B cell (primary cell): ENCODE data around the gene PIK3C2G. TPM values are rescaled to one million over a fixed set of nuclear protein-coding genes. Genes with fewer than 3 reads are reported as not detected.

Source experiments
- ATAC-seq: fragments of 200-7000 bp; cut with Tn5 transposase; one replicate; pipeline ENCODE4 v1.10.0; 2021; ENCODE audit warnings: low read depth, mild to moderate bottlenecking, moderate number of reproducible peaks, moderate library complexity
- CTCF ChIA-PET: fragments of 350-600 bp; sonication (Branson Sonifier 250); formaldehyde crosslinking; loops from one replicate; lab custom pipeline; 2021; ENCODE audit warnings: antibody characterized with exemption, inconsistent platforms; lab: Charles Lee
- POLR2A ChIA-PET: fragments of 350-600 bp; sonication (Branson Sonifier 250); formaldehyde crosslinking; loops from one replicate; lab custom pipeline; 2021; ENCODE audit warnings: antibody characterized with exemption; lab: Charles Lee
- DNase-seq: peaks from one replicate; pipeline ENCODE4 v3.0.0; 2013
- H2AFZ ChIP-seq: 2 replicates; pipeline ENCODE4 v1.6.1; 2012; ENCODE audit warnings: mild to moderate bottlenecking, low read depth, low read length; ENCODE audit not compliant: insufficient read depth, poor library complexity, severe bottlenecking
- H3K27ac ChIP-seq, 2 donors: 1 replicate in 1 of 2; 2 replicates in 1 of 2; pipeline ENCODE4 v1.5.1; 2012 to 2013; ENCODE audit warnings: low read length in 2 of 2, mild to moderate bottlenecking in 2 of 2, moderate library complexity in 1 of 2
- H3K27me3 ChIP-seq, 4 experiments: fragments of 200-600 bp in 1 of 4; sonication (generic) in 1 of 4; replicated peaks in 1 of 4; 1 replicate in 2 of 4; 2 replicates in 2 of 4; pipeline versions ENCODE4 v1.6.1 to v1.7.0; 2013 to 2016; ENCODE audit warnings: low read length in 3 of 4, mild to moderate bottlenecking in 2 of 4, mixed read lengths in 1 of 4, moderate library complexity in 1 of 4; ENCODE audit not compliant: insufficient read depth in 4 of 4, control insufficient read depth in 3 of 4; ENCODE audit errors: control extremely low read depth in 1 of 4
- H3K36me3 ChIP-seq, 2 experiments: replicated peaks in 1 of 2; 1 replicate in 1 of 2; 2 replicates in 1 of 2; pipeline versions ENCODE4 v1.6.1 to v1.7.1; 2013; ENCODE audit warnings: low read length in 1 of 2; ENCODE audit not compliant: insufficient read depth in 2 of 2, control insufficient read depth in 1 of 2; ENCODE audit errors: control extremely low read depth in 1 of 2, extremely low read depth in 1 of 2
- H3K4me1 ChIP-seq, 2 donors: fragments of 200-600 bp in 1 of 2; sonication (generic) in 1 of 2; 1 replicate in 1 of 2; 2 replicates in 1 of 2; pipeline versions ENCODE4 v1.5.1 to v1.6.1; 2013 to 2017; ENCODE audit warnings: low read length in 2 of 2; ENCODE audit not compliant: control insufficient read depth in 2 of 2, insufficient read depth in 2 of 2
- H3K4me2 ChIP-seq: replicated peaks from 2 replicates; pipeline ENCODE3; 2012; ENCODE audit warnings: mild to moderate bottlenecking, low read depth, low read length; ENCODE audit not compliant: poor library complexity, severe bottlenecking
- H3K4me3 ChIP-seq, 5 experiments: fragments of 200-600 bp in 1 of 5; sonication (generic) in 1 of 5; 1 replicate in 3 of 5; 2 replicates in 2 of 5; pipeline versions ENCODE4 v1.5.1 to v1.7.0; 2011 to 2016; ENCODE audit warnings: low read length in 4 of 5, mild to moderate bottlenecking in 4 of 5, low read depth in 2 of 5, control low read depth in 1 of 5, moderate library complexity in 1 of 5; ENCODE audit not compliant: insufficient read depth in 1 of 5; ENCODE audit errors: control extremely low read depth in 1 of 5, extremely low read depth in 1 of 5
- H3K79me2 ChIP-seq: fragments of 200-600 bp; sonication (generic); one replicate; pipeline ENCODE4 v1.6.0; 2016; ENCODE audit warnings: low read length; ENCODE audit not compliant: control insufficient read depth, insufficient read depth
- H3K9ac ChIP-seq: fragments of 200-600 bp; sonication (generic); 2 replicates; pipeline ENCODE4 v1.6.1; 2017; ENCODE audit warnings: mild to moderate bottlenecking, low read length, moderate library complexity
- H3K9me3 ChIP-seq, 3 donors: one replicate each; pipeline versions ENCODE4 v1.6.1 to v1.7.1; 2013; ENCODE audit warnings: low read length in 2 of 3; ENCODE audit not compliant: control insufficient read depth in 2 of 3, insufficient read depth in 1 of 3; ENCODE audit errors: control extremely low read depth in 1 of 3
- H4K20me1 ChIP-seq: 2 replicates; pipeline ENCODE4 v1.6.0; 2012; ENCODE audit warnings: mild to moderate bottlenecking, low read length; ENCODE audit not compliant: insufficient read depth, control insufficient read depth, poor library complexity, severe bottlenecking
- H3K27ac Mint-ChIP-seq: one replicate; pipeline ENCODE4 v1.8.0; 2021; ENCODE audit warnings: mixed read lengths
- H3K27me3 Mint-ChIP-seq: one replicate; pipeline ENCODE4 v1.8.0; 2021; ENCODE audit warnings: mixed read lengths
- H3K4me1 Mint-ChIP-seq: one replicate; pipeline ENCODE4 v1.8.0; 2021; ENCODE audit warnings: mixed read lengths
- H3K4me3 Mint-ChIP-seq: one replicate; pipeline ENCODE4 v1.8.0; 2021; ENCODE audit warnings: mixed read lengths
- H3K9me3 Mint-ChIP-seq: one replicate; pipeline ENCODE4 v1.8.0; 2022; ENCODE audit warnings: mixed read lengths; ENCODE audit not compliant: insufficient read depth
- EZH2 ChIP-seq: IDR thresholded peaks from 2 replicates; pipeline ENCODE4 v1.6.1; 2012; ENCODE audit warnings: borderline replicate concordance, low read depth, mild to moderate bottlenecking, moderate library complexity, low read length; ENCODE audit not compliant: insufficient read depth, poor library complexity, severe bottlenecking
- WGBS: methylation state at CpG from one replicate; pipeline ENCODE4 v1.1.5; 2013; ENCODE audit warnings: missing lambda C conversion rate; ENCODE audit not compliant: insufficient coverage; 5-methylcytosine and 5-hydroxymethylcytosine counted together
- intact Hi-C: fragments of 100-400 bp; cut with micrococcal nuclease; formaldehyde crosslinking; loops from one replicate; pipeline ENCODE4 v1.10.0; 2022
- polyA plus RNA-seq: library from polyadenylated mRNA; depleted of rRNA; stranded (reverse); fragments of >200 nt; gene quantifications from 2 replicates; pipeline ENCODE4 v1.2.3, GENCODE V29; 2012
- total RNA-seq, 2 donors: library from RNA; stranded (reverse); fragments of 120-200 nt in 1 of 2; gene quantifications; 1 replicate in 1 of 2; 2 replicates in 1 of 2; pipeline versions ENCODE4 v1.2.3 to v1.2.4, GENCODE V29; 2013 to 2022
- TF ChIP-seq, protein P1 (sequence below): fragments of 200-600 bp; IDR thresholded peaks from one replicate; pipeline ENCODE4 v1.8.0; 2022; ENCODE audit warnings: antibody characterized with exemption, mild to moderate bottlenecking

Gene PIK3C2G
- total and polyA plus RNA-seq, 2 donors (not counting 1 experiment from before 2014, with no cell fraction given) = not detected

DNA sequence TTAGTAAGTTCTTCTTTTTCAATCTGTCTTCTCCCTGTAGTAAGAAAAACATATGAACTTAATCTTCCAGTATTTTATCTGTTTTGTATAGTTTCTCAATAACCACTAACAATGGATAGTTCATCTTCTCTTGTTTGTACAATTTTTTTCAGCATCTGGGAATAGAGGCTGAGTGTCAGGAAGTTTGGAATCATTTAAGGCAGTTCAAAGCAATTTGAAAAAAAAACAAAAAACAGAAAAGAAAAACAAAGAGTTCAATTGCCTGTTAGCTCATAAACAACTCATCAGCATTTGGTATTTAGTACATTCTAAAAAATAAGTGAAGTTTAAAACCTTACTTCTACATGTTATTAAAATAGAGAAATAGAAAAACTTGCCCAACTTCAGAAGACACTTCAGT, 359.7 kb downstream of the PIK3C2G start:
- TF ChIP-seq EZH2 = no peak
- TF ChIP-seq, protein P1, sequence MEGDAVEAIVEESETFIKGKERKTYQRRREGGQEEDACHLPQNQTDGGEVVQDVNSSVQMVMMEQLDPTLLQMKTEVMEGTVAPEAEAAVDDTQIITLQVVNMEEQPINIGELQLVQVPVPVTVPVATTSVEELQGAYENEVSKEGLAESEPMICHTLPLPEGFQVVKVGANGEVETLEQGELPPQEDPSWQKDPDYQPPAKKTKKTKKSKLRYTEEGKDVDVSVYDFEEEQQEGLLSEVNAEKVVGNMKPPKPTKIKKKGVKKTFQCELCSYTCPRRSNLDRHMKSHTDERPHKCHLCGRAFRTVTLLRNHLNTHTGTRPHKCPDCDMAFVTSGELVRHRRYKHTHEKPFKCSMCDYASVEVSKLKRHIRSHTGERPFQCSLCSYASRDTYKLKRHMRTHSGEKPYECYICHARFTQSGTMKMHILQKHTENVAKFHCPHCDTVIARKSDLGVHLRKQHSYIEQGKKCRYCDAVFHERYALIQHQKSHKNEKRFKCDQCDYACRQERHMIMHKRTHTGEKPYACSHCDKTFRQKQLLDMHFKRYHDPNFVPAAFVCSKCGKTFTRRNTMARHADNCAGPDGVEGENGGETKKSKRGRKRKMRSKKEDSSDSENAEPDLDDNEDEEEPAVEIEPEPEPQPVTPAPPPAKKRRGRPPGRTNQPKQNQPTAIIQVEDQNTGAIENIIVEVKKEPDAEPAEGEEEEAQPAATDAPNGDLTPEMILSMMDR = no peak
- peaks cover 5% of the 10 kb centered on the region for H3K9me3 Mint-ChIP-seq
- Histone ChIP-seq H2AFZ (no peak overlapping the region), H3K27ac (no peak overlapping the region), H3K9ac (no peak overlapping the region), H3K4me2 (no peak overlapping the region), H3K27me3 (no peaks in the 10 kb centered on the region), H3K79me2 (no peaks in the 10 kb centered on the region), H3K36me3 (no peaks in the 10 kb centered on the region), H4K20me1 (no peaks in the 10 kb centered on the region), H3K9me3 (no peaks in the 10 kb centered on the region), H3K4me3 (no peak overlapping the region), H3K4me1 (no peaks in the 10 kb centered on the region)
- no peaks in the 10 kb centered on the region for H3K4me1 Mint-ChIP-seq
- CTCF ChIA-PET = no interaction called here
- intact Hi-C loops = no loop called here
- H3K4me3 Mint-ChIP-seq = no peak overlapping the region
- H3K27me3 Mint-ChIP-seq = no peaks in the 10 kb centered on the region
- ATAC-seq = no peak
- no peak for DNase-seq
- POLR2A ChIA-PET = no interaction called here
- H3K27ac Mint-ChIP-seq = no peak overlapping the region

DNA sequence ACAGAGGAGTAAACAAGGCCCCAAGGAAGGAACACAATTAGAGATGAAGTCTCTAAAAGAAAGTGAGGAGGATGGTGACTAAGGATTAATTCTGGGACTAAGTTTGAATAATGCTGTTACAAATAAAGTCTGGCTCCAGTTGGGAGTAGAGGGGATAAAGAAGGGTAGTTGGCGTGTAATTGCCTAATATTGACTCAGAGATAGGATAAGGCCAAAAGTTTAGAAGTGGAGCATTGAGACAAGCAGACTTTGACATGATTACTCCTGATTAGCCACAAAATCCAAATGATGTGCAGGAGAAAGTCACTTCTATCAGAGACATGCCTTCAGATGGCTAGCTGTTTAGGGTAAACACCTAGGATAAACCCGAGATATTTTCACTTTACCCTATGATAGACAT, 368.1 kb downstream of the PIK3C2G start:
- Histone ChIP-seq H4K20me1 (no peaks in the 10 kb centered on the region), H3K27ac (no peak overlapping the region), H3K4me2 (no peak overlapping the region), H3K79me2 (no peaks in the 10 kb centered on the region), H3K4me3 (no peak overlapping the region), H3K4me1 (no peaks in the 10 kb centered on the region), H3K27me3 (no peaks in the 10 kb centered on the region), H3K9me3 (peaks cover 0 to 1% (median 0%) of the 10 kb centered on the region in 3 donors), H3K36me3 (no peaks in the 10 kb centered on the region), H3K9ac (no peak overlapping the region), H2AFZ (no peak overlapping the region)
- POLR2A ChIA-PET = no interaction called here
- WGBS = 100% methylated on average over 1 of the region's 2 CpGs
- no peak for TF ChIP-seq EZH2
- TF ChIP-seq, protein P1 = no peak
- intact Hi-C loops = no loop called here
- H3K27ac Mint-ChIP-seq = no peak overlapping the region
- no peaks in the 10 kb centered on the region for H3K4me1 Mint-ChIP-seq
- CTCF ChIA-PET = no interaction called here
- no peak overlapping the region for H3K4me3 Mint-ChIP-seq
- no peak for DNase-seq
- no peaks in the 10 kb centered on the region for H3K27me3 Mint-ChIP-seq
- H3K9me3 Mint-ChIP-seq = peaks cover 3% of the 10 kb centered on the region
- no peak for ATAC-seq
